GM12878 (cell line): Measurements from ENCODE around the gene EFNA3. TPM values are rescaled to one million over a fixed set of nuclear protein-coding genes. Genes with fewer than 3 reads are reported as not detected.
A peak's percentile ranks its signal among the peaks of the same experiment; 100 is the strongest.

Source experiments
- BCL11A ChIP-seq: IDR thresholded peaks from 2 replicates; pipeline ENCODE4 v1.6.1; 2011; ENCODE audit warnings: low read depth, low read length
- BCL3 ChIP-seq: IDR thresholded peaks from 2 replicates; pipeline ENCODE4 v1.6.1; 2011; ENCODE audit warnings: borderline replicate concordance, low read depth, mild to moderate bottlenecking, moderate library complexity, low read length; ENCODE audit not compliant: insufficient read depth, poor library complexity, severe bottlenecking
- BRCA1 ChIP-seq: IDR thresholded peaks from 2 replicates; pipeline ENCODE4 v1.6.1; 2011; ENCODE audit warnings: low read depth, low read length, improper control_type of control experiment
- E2F8 ChIP-seq: fragments of 450-650 bp; IDR thresholded peaks from 2 replicates; pipeline ENCODE4 v1.6.1; 2018; ENCODE audit warnings: mild to moderate bottlenecking, low read depth, moderate library complexity; ENCODE audit not compliant: partially characterized antibody
- EZH2 ChIP-seq: IDR thresholded peaks from 2 replicates; pipeline ENCODE4 v1.6.1; 2012; ENCODE audit warnings: low read depth, mild to moderate bottlenecking, control low read depth, inconsistent platforms, low read length, borderline replicate concordance; ENCODE audit not compliant: control insufficient read depth
- IKZF2 ChIP-seq, 2 experiments: fragments of 450-650 bp; IDR thresholded peaks; 2 replicates each; pipeline ENCODE4 v1.6.1; 2017; ENCODE audit warnings: mild to moderate bottlenecking in 2 of 2, moderate library complexity in 2 of 2
- IRF5 ChIP-seq: fragments of 450-650 bp; IDR thresholded peaks from 2 replicates; pipeline ENCODE4 v1.6.1; 2017; ENCODE audit warnings: borderline replicate concordance
- MEF2B ChIP-seq: fragments of 450-650 bp; IDR thresholded peaks from 2 replicates; pipeline ENCODE4 v1.6.1; 2018; ENCODE audit warnings: mild to moderate bottlenecking, moderate library complexity; ENCODE audit not compliant: partially characterized antibody, poor library complexity, severe bottlenecking
- MYC ChIP-seq: IDR thresholded peaks from 2 replicates; pipeline ENCODE4 v1.6.1; 2011; ENCODE audit warnings: mild to moderate bottlenecking, low read length, moderate library complexity, inconsistent platforms; ENCODE audit not compliant: insufficient read depth, insufficient replicate concordance, insufficient read length, severe bottlenecking
- POLR2AphosphoS2 ChIP-seq: IDR thresholded peaks from 2 replicates; pipeline ENCODE4 v1.6.1; 2011; ENCODE audit warnings: low read depth, mild to moderate bottlenecking, low read length, improper control_type of control experiment, moderate library complexity
- RAD51 ChIP-seq: fragments of 450-650 bp; IDR thresholded peaks from 2 replicates; pipeline ENCODE4 v1.6.1; 2016; ENCODE audit warnings: moderate library complexity, mild to moderate bottlenecking, inconsistent platforms
- RBBP5 ChIP-seq: fragments of 200-600 bp; sonication (generic); conservative IDR thresholded peaks from 2 replicates; pipeline ENCODE4 v1.6.1; 2016
- SMAD5 ChIP-seq: IDR thresholded peaks from 2 replicates; pipeline ENCODE4 v1.6.1; 2016; ENCODE audit warnings: antibody characterized with exemption, low read depth
- WRNIP1 ChIP-seq: IDR thresholded peaks from 2 replicates; pipeline ENCODE4 v1.6.1; 2011; ENCODE audit warnings: low read depth, low read length, improper control_type of control experiment, borderline replicate concordance
- ZSCAN29 ChIP-seq: fragments of 450-650 bp; IDR thresholded peaks from 2 replicates; pipeline ENCODE4 v1.6.1; 2017; ENCODE audit warnings: mild to moderate bottlenecking, moderate library complexity
- polyA plus RNA-seq, 11 experiments: library from polyadenylated mRNA; depleted of rRNA in 4 of 11; unstranded in 6 of 11; stranded (reverse) in 5 of 11; fragments of >200 nt; fragmentation: Nextera tagmentation in 4 of 11; fragmentation: Illumina TruSeq in 1 of 11; extraction: Ambion mirVana in 4 of 11; extraction: Trizol in 1 of 11; gene quantifications; 1 replicate in 1 of 11; 2 replicates in 10 of 11; pipeline versions ENCODE4 v1.2.1 to v1.2.3, GENCODE V29; 2011 to 2016; ENCODE audit warnings: inconsistent platforms in 2 of 11, missing spikeins in 2 of 11, low read depth in 1 of 11
- total RNA-seq, 4 experiments: library from RNA; depleted of rRNA in 3 of 4; stranded (reverse); fragments of >200 nt in 3 of 4; fragmentation: Illumina TruSeq in 1 of 4; extraction: Trizol in 1 of 4; gene quantifications; 2 replicates each; pipeline versions ENCODE4 v1.2.1 to v1.2.3, GENCODE V29; 2013 to 2021
- TF ChIP-seq, protein P1 (sequence below): fragments of 450-650 bp; IDR thresholded peaks from 2 replicates; pipeline ENCODE4 v1.6.1; 2017; ENCODE audit warnings: low read depth, mild to moderate bottlenecking, moderate library complexity
- TF ChIP-seq, protein P2 (sequence below): fragments of 450-650 bp; IDR thresholded peaks from 2 replicates; pipeline ENCODE4 v1.6.1; 2017; ENCODE audit warnings: mild to moderate bottlenecking, moderate library complexity

The EFNA3 gene
- total and polyA plus RNA-seq, 10 of the 15 experiments (the other 5 are each of a cell fraction or from before 2014, with no cell fraction given): 0.08 to 5.4 (median 1.1) TPM

DNA sequence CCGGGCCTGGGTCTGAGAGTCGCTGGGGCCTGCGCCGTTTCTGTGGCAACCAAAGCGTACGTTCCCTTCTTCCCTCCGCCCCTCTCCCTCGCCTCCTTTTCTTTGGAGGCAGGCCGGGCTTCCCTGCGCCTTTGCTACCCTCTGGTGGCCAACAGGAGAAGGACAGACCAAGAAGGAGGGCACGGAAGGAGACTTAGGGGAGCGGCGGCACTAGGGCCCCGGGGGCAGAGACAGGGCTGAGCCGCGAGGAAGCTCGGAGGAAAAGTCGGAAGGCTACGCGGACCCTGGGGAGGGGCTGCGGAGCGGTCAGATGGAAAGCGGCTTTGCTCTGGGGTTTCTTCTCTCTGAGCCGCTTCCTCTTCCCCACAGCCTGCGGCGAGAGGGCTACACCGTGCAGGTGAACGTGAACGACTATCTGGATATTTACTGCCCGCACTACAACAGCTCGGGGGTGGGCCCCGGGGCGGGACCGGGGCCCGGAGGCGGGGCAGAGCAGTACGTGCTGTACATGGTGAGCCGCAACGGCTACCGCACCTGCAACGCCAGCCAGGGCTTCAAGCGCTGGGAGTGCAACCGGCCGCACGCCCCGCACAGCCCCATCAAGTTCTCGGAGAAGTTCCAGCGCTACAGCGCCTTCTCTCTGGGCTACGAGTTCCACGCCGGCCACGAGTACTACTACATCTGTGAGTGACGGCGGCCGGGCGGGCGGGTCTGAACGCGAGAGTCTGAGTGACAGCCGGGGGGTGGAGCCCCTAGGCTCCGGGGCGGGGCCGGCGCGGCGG lies 6.3 kb downstream of the EFNA3 start (continued):
- TF ChIP-seq IRF5 (peak; percentile 2; the same call in 1 of the 2 replicates), ZSCAN29 (peak; percentile 92), E2F8 (peak; percentile 31), MYC (no peak), SMAD5 (no peak), RAD51 (no peak), WRNIP1 (no peak), BCL3 (no peak), BCL11A (no peak), POLR2AphosphoS2 (no peak), EZH2 (no peak), MEF2B (peak; percentile 58), IKZF2 (IDR thresholded peaks at IDR 0.05) (peak; percentile 74 to 84), BRCA1 (no peak), RBBP5 (no peak)
- TF ChIP-seq, protein P1, sequence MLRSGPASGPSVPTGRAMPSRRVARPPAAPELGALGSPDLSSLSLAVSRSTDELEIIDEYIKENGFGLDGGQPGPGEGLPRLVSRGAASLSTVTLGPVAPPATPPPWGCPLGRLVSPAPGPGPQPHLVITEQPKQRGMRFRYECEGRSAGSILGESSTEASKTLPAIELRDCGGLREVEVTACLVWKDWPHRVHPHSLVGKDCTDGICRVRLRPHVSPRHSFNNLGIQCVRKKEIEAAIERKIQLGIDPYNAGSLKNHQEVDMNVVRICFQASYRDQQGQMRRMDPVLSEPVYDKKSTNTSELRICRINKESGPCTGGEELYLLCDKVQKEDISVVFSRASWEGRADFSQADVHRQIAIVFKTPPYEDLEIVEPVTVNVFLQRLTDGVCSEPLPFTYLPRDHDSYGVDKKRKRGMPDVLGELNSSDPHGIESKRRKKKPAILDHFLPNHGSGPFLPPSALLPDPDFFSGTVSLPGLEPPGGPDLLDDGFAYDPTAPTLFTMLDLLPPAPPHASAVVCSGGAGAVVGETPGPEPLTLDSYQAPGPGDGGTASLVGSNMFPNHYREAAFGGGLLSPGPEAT: peak; percentile 99
- TF ChIP-seq, protein P2, sequence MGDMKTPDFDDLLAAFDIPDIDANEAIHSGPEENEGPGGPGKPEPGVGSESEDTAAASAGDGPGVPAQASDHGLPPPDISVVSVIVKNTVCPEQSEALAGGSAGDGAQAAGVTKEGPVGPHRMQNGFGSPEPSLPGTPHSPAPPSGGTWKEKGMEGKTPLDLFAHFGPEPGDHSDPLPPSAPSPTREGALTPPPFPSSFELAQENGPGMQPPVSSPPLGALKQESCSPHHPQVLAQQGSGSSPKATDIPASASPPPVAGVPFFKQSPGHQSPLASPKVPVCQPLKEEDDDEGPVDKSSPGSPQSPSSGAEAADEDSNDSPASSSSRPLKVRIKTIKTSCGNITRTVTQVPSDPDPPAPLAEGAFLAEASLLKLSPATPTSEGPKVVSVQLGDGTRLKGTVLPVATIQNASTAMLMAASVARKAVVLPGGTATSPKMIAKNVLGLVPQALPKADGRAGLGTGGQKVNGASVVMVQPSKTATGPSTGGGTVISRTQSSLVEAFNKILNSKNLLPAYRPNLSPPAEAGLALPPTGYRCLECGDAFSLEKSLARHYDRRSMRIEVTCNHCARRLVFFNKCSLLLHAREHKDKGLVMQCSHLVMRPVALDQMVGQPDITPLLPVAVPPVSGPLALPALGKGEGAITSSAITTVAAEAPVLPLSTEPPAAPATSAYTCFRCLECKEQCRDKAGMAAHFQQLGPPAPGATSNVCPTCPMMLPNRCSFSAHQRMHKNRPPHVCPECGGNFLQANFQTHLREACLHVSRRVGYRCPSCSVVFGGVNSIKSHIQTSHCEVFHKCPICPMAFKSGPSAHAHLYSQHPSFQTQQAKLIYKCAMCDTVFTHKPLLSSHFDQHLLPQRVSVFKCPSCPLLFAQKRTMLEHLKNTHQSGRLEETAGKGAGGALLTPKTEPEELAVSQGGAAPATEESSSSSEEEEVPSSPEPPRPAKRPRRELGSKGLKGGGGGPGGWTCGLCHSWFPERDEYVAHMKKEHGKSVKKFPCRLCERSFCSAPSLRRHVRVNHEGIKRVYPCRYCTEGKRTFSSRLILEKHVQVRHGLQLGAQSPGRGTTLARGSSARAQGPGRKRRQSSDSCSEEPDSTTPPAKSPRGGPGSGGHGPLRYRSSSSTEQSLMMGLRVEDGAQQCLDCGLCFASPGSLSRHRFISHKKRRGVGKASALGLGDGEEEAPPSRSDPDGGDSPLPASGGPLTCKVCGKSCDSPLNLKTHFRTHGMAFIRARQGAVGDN: no peak
